ENCODE measurements around the gene NDUFV3. TPM values are rescaled to one million over a fixed set of nuclear protein-coding genes. Genes with fewer than 3 reads are reported as not detected.
A peak's percentile ranks its signal among the peaks of the same experiment; 100 is the strongest.
"Not testable (repeated sequence)": the region's sequence is repeated elsewhere in the genome, so short reads cannot be mapped to it uniquely, and the experiment has no call there.

The NDUFV3 gene
- total RNA-seq, 6 experiments from 2014 or later = 18.9 to 39.1 (median 23.6) TPM

- 86% methylated on average over 15 of the region's 21 CpGs for WGBS (ENCODE audit: insufficient coverage, low coverage, low lambda C conversion rate, missing lambda C conversion rate)
- no peak overlapping the region for H3K27ac ChIP-seq
- H3K4me3 ChIP-seq = no peak overlapping the region
- H3K36me3 ChIP-seq = no peaks in the 10 kb centered on the region
- no peaks in the 10 kb centered on the region for H3K9me3 ChIP-seq
- TF ChIP-seq POLR2A (IDR thresholded peaks at IDR 0.05) (no peak), CTCF (IDR thresholded peaks at IDR 0.05) (no peak)
- H3K27me3 ChIP-seq = no peaks in the 10 kb centered on the region
- ATAC-seq (no peak), DNase-seq (peak in 1 of 3 donors; percentile 10)
- intact Hi-C loops (cut with DNase I) = no loop called here
- peaks cover 0 to 24% (median 6%) of the 10 kb centered on the region in 4 donors for H3K4me1 ChIP-seq
These were observed 45.0 kb downstream of the NDUFV3 start for GRCh38 chr21:42937960-42938605.

GRCh38 chr21:42938606-42938995 lies 45.5 kb downstream of the NDUFV3 start:
- H3K27me3 ChIP-seq; intact Hi-C loops (cut with DNase I); H3K9me3 ChIP-seq; H3K4me3 ChIP-seq; DNase-seq; H3K27ac ChIP-seq; H3K36me3 ChIP-seq; ATAC-seq: not testable (repeated sequence)
- WGBS (ENCODE audit: insufficient coverage, low coverage, low lambda C conversion rate, missing lambda C conversion rate) = 73% methylated on average over 3 of the region's 6 CpGs
- H3K4me1 ChIP-seq = peaks cover 0 to 20% (median 3%) of the 10 kb centered on the region in 4 donors

- ATAC-seq (peak; percentile 95 to 98 (median 97)), DNase-seq (peak in 1 of 3 donors; percentile 82)
- WGBS (ENCODE audit: insufficient coverage, low coverage, low lambda C conversion rate, missing lambda C conversion rate) = 42% methylated on average over 16 of the region's 16 CpGs
- intact Hi-C loops (cut with DNase I) = no loop called here
- no peaks in the 10 kb centered on the region for H3K9me3 ChIP-seq
- no peaks in the 10 kb centered on the region for H3K36me3 ChIP-seq
- no peaks in the 10 kb centered on the region for H3K27me3 ChIP-seq
- H3K4me1 ChIP-seq = peaks cover 0 to 12% (median 0%) of the 10 kb centered on the region in 4 donors
- H3K4me3 ChIP-seq = no peak overlapping the region
- TF ChIP-seq POLR2A (IDR thresholded peaks at IDR 0.05) = no peak
- no peak for TF ChIP-seq CTCF (IDR thresholded peaks at IDR 0.05)
- no peak overlapping the region for H3K27ac ChIP-seq
These were observed 46.7 kb downstream of the NDUFV3 start for GRCh38 chr21:42939582-42940413.

- ATAC-seq (no peak), DNase-seq (no peak)
- no peak overlapping the region for H3K27ac ChIP-seq
- peaks cover 0 to 12% (median 0%) of the 10 kb centered on the region in 4 donors for H3K4me1 ChIP-seq
- 90% methylated on average over 4 of the region's 6 CpGs for WGBS (ENCODE audit: insufficient coverage, low coverage, low lambda C conversion rate, missing lambda C conversion rate)
- H3K36me3 ChIP-seq = no peaks in the 10 kb centered on the region
- no peak overlapping the region for H3K4me3 ChIP-seq
- intact Hi-C loops (cut with DNase I) = no loop called here
- TF ChIP-seq POLR2A (IDR thresholded peaks at IDR 0.05) (no peak), CTCF (IDR thresholded peaks at IDR 0.05) (no peak)
- H3K27me3 ChIP-seq = no peaks in the 10 kb centered on the region
- H3K9me3 ChIP-seq = no peaks in the 10 kb centered on the region
These were observed 48.6 kb downstream of the NDUFV3 start for GRCh38 chr21:42941696-42942085.

- Histone ChIP-seq H3K4me1 (peaks cover 0 to 12% (median 0%) of the 10 kb centered on the region in 4 donors), H3K27ac (no peak overlapping the region), H3K36me3 (no peaks in the 10 kb centered on the region), H3K27me3 (no peaks in the 10 kb centered on the region), H3K9me3 (no peaks in the 10 kb centered on the region), H3K4me3 (no peak overlapping the region)
- DNase-seq (no peak), ATAC-seq (no peak)
- no peak for TF ChIP-seq CTCF (IDR thresholded peaks at IDR 0.05)
- TF ChIP-seq POLR2A (IDR thresholded peaks at IDR 0.05) = no peak
- intact Hi-C loops (cut with DNase I) = no loop called here
- 82% methylated on average over 6 of the region's 6 CpGs for WGBS (ENCODE audit: insufficient coverage, low coverage, low lambda C conversion rate, missing lambda C conversion rate)
These were observed 49.1 kb downstream of the NDUFV3 start for GRCh38 chr21:42942244-42942643.

GRCh38 chr21:42949094-42949755 lies 56.1 kb downstream of the NDUFV3 start:
- H3K4me1 ChIP-seq; DNase-seq; H3K27me3 ChIP-seq; H3K4me3 ChIP-seq; intact Hi-C loops (cut with DNase I); ATAC-seq; H3K36me3 ChIP-seq; H3K9me3 ChIP-seq; H3K27ac ChIP-seq: not testable (repeated sequence)
- 80% methylated on average over 7 of the region's 13 CpGs for WGBS (ENCODE audit: insufficient coverage, low coverage, low lambda C conversion rate, missing lambda C conversion rate)

GRCh38 chr21:42951193-42951592 lies 58.1 kb downstream of the NDUFV3 start:
- H3K36me3 ChIP-seq; ATAC-seq; H3K4me3 ChIP-seq; H3K27ac ChIP-seq; H3K9me3 ChIP-seq; H3K27me3 ChIP-seq; H3K4me1 ChIP-seq; intact Hi-C loops (cut with DNase I); DNase-seq: not testable (repeated sequence)
- WGBS (ENCODE audit: insufficient coverage, low coverage, low lambda C conversion rate, missing lambda C conversion rate) = 89% methylated on average over 9 of the region's 9 CpGs
